ENCODE data around the gene SPATA31C2. TPM values are rescaled to one million over a fixed set of nuclear protein-coding genes. Genes with fewer than 3 reads are reported as not detected.
"Not testable (repeated sequence)": the region's sequence is repeated elsewhere in the genome, so short reads cannot be mapped to it uniquely, and the experiment has no call there.

SPATA31C2 gene
- total RNA-seq, 4 donors from 2014 or later, result not detected

GRCh38 chr9:88118121-88118520, 20.2 kb downstream of the SPATA31C2 start:
- H3K27ac ChIP-seq, H3K4me3 ChIP-seq, ATAC-seq, H3K36me3 ChIP-seq, H3K4me1 ChIP-seq, H3K27me3 ChIP-seq, H3K9me3 ChIP-seq: not testable (repeated sequence)
- WGBS, 2 donors (ENCODE audit: low coverage in 1 of 2), result 70% methylated on average over 5 of the region's 5 CpGs; no CpG with 5 or more reads in 1 of the 2 donors

- H3K27me3 ChIP-seq, H3K27ac ChIP-seq, H3K4me3 ChIP-seq, H3K36me3 ChIP-seq, ATAC-seq, H3K9me3 ChIP-seq, H3K4me1 ChIP-seq: not testable (repeated sequence)
- 100% methylated on average over 1 of the region's 13 CpGs; no CpG with 5 or more reads in 1 of the 2 donors for WGBS, 2 donors (ENCODE audit: low coverage in 1 of 2)
Measured at GRCh38 chr9:88114968-88115612, 23.2 kb downstream of the SPATA31C2 start.

- H3K9me3 ChIP-seq, H3K4me1 ChIP-seq, H3K27ac ChIP-seq, H3K36me3 ChIP-seq, H3K4me3 ChIP-seq, ATAC-seq, H3K27me3 ChIP-seq: not testable (repeated sequence)
- no CpG with 5 or more reads among the region's 17 CpGs for WGBS, 2 donors (ENCODE audit: low coverage in 1 of 2)
Measured at GRCh38 chr9:88114283-88114967, 23.9 kb downstream of the SPATA31C2 start.

DNA sequence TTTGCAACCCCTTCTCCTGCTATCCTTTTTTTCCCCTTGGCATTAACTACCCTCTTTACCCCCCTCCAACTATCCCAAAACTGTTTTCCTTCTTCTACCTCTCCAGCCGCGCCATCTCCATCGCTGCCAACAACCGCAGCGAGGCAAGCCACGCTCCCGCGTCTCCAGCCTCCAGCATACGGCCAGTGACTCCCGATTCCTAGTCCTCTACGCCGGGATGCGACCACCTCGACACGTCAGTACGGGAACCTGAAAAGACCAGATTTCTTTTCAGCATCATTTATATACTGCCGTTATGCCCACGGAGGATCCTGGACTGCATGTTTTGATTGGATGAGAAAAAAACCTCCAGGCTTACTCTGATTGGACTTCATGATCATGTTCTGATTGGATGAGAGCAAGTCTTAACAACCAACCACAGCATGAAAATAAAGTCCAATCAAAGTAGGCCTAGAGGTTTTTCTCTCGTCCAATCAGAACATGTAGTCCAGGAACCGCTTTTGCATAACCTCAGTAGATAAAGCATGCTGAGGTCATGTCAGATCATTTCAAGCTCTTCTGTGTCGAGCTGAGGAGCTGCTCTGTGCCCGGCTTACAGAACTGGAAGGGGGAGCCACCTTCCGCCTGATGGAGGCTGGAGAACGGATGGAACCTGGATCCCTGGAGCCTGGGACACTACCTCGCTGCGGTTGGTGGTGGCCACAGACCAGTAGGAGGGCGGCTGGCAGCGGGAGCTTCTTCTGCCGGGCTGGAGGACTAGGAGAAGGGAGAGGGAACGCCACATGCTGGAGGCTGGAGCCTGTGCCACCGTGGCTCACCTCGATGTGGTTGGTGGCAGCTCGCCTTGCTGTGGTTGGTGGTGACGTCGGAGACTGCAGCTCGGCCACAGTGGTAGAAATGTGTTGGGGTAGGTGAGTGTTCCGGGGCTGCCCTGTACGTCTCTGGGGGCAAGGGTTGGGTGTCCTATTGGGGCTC, 24.8 kb downstream of the SPATA31C2 start:
- not testable (repeated sequence) for H3K27me3 ChIP-seq, H3K27ac ChIP-seq, H3K36me3 ChIP-seq, H3K4me1 ChIP-seq, H3K9me3 ChIP-seq, H3K4me3 ChIP-seq, ATAC-seq
- 91% methylated on average over 22 of the region's 38 CpGs; no CpG with 5 or more reads in 1 of the 2 donors for WGBS, 2 donors (ENCODE audit: low coverage in 1 of 2)

DNA sequence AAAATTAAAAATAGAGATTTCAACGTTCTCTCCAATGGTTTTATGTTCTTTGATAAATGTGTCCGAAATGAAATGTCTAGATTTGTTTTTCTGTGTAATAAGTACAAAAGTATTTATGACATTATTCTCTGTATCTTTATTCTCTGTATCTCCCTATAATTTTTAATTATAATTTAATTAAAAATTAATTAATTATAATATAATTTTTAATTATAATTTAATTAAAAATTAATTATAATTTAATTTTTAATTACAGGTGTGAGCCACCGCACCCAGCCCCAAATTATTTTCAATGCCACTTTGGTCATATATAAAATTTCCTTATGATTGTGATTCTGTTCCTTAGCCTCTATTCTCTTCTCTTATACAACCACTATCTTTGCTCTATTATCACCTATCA, 28.2 kb downstream of the SPATA31C2 start:
- ATAC-seq, result no peak
- peaks cover 6% of the 10 kb centered on the region for H3K27me3 ChIP-seq
- TF ChIP-seq EP300 (IDR thresholded peaks at IDR 0.05), result no peak
- TF ChIP-seq CTCF (IDR thresholded peaks at IDR 0.05), result no peak
- TF ChIP-seq POLR2A (IDR thresholded peaks at IDR 0.05), result no peak
- H3K27ac ChIP-seq, result no peak overlapping the region
- H3K4me3 ChIP-seq, result no peak overlapping the region
- H3K9me3 ChIP-seq, result no peaks in the 10 kb centered on the region
- H3K36me3 ChIP-seq, result no peaks in the 10 kb centered on the region
- peaks cover 0 to 3% (median 0%) of the 10 kb centered on the region in 3 donors for H3K4me1 ChIP-seq
- WGBS, 2 donors (ENCODE audit: low coverage in 1 of 2), result 88% methylated on average over 3 of the region's 3 CpGs

DNA sequence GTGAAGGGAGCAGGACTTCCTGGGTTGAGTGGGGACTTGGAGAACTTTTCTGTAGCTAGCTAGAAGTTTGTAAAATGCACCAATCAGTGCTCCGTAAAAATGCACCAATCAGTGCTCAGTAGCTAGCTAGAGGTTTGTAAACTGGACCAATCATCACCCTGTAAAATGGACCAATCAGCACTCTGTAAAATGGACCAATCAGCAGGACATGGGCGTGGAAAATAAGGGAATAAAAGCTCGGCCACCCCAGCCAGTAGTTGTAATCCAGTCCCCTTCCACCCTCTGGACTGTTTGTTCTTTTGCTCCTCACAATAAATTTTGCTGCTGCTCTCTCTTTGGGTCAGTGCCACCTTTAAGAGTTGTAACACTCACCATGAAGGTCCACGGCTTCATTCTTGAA, 29.5 kb downstream of the SPATA31C2 start:
- 64 to 83% methylated on average over 1 to 3 of the region's 4 CpGs for WGBS, 2 donors (ENCODE audit: low coverage in 1 of 2)
- ATAC-seq, result no peak
- Histone ChIP-seq H3K27me3 (no peaks in the 10 kb centered on the region), H3K9me3 (no peaks in the 10 kb centered on the region), H3K36me3 (no peaks in the 10 kb centered on the region), H3K27ac (no peak overlapping the region), H3K4me1 (peaks cover 0 to 3% (median 0%) of the 10 kb centered on the region in 3 donors), H3K4me3 (no peak overlapping the region)
- TF ChIP-seq CTCF (IDR thresholded peaks at IDR 0.05) (no peak), POLR2AphosphoS5 (IDR thresholded peaks at IDR 0.05) (no peak), EP300 (IDR thresholded peaks at IDR 0.05) (no peak), POLR2A (IDR thresholded peaks at IDR 0.05) (no peak)
